ENCODE data around the gene EFCAB11. TPM values are rescaled to one million over a fixed set of nuclear protein-coding genes. Genes with fewer than 3 reads are reported as not detected.

Gene EFCAB11
- total and polyA plus RNA-seq, 9 donors: 1.9 to 14.8 (median 5.2) TPM

GRCh38 chr14:89856871-89857345 is 97.6 kb downstream of the EFCAB11 start:
- Histone ChIP-seq H3K9me3 (no peaks in the 10 kb centered on the region), H3K36me3 (no peaks in the 10 kb centered on the region), H3K27me3 (no peaks in the 10 kb centered on the region), H3K27ac (no peak overlapping the region), H3K4me1 (ENCODE audit: insufficient read depth) (peaks cover 1% of the 10 kb centered on the region), H3K4me3 (no peak overlapping the region)
- TF ChIP-seq CTCF (IDR thresholded peaks at IDR 0.05): no peak
- intact Hi-C loops (cut with DNase I): no loop called here
- WGBS, 3 donors: 98 to 100% (median 100%) methylated on average over 1 of the region's 1 CpG
- DNase-seq: no peak

- DNase-seq: no peak
- Histone ChIP-seq H3K27ac (no peak overlapping the region), H3K27me3 (no peaks in the 10 kb centered on the region), H3K9me3 (no peaks in the 10 kb centered on the region), H3K4me3 (no peak overlapping the region), H3K4me1 (ENCODE audit: insufficient read depth) (peaks cover 1% of the 10 kb centered on the region), H3K36me3 (no peaks in the 10 kb centered on the region)
- WGBS, 3 donors: 78 to 80% (median 78%) methylated on average over 8 of the region's 8 CpGs
- intact Hi-C loops (cut with DNase I): no loop called here
- no peak for TF ChIP-seq EP300 (IDR thresholded peaks at IDR 0.05)
- no peak for TF ChIP-seq CTCF (IDR thresholded peaks at IDR 0.05)
- no peak for TF ChIP-seq POLR2A (IDR thresholded peaks at IDR 0.05)
Measured at GRCh38 chr14:89855961-89856656, 98.4 kb downstream of the EFCAB11 start.

GRCh38 chr14:89853936-89854693 is 100.4 kb downstream of the EFCAB11 start:
- WGBS, 3 donors: 78 to 85% (median 79%) methylated on average over 8 of the region's 8 CpGs
- Histone ChIP-seq H3K4me1 (ENCODE audit: insufficient read depth) (peaks cover 1% of the 10 kb centered on the region), H3K9me3 (no peaks in the 10 kb centered on the region), H3K27ac (no peak overlapping the region), H3K36me3 (no peaks in the 10 kb centered on the region), H3K27me3 (no peaks in the 10 kb centered on the region), H3K4me3 (no peak overlapping the region)
- DNase-seq: no peak
- TF ChIP-seq CTCF (IDR thresholded peaks at IDR 0.05) (no peak), EP300 (IDR thresholded peaks at IDR 0.05) (no peak)
- intact Hi-C loops (cut with DNase I): no loop called here

DNA sequence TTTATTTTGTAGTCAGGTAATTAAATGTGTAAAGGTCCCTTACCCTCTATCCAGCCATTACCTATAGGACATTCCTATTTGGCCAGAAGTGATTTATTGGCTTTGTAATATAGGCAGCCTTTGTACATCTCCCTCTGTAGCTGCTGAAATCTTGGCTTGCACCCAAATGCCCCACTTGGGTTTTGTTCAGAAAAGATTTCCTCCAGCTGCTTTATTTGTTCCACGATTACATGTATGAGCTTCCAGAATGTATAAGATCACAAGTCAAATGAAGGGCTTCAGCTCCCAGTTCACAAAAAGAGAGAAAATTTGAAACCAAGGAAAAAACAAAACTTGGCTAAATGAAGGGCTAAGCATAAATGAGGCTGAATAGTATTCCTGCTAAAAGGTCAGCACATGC is 103.4 kb downstream of the EFCAB11 start:
- no peaks in the 10 kb centered on the region for H3K27me3 ChIP-seq
- WGBS, 3 donors: 45 to 53% (median 45%) methylated on average over 1 of the region's 1 CpG
- TF ChIP-seq CTCF (IDR thresholded peaks at IDR 0.05) (no peak), EP300 (IDR thresholded peaks at IDR 0.05) (no peak), POLR2A (IDR thresholded peaks at IDR 0.05) (no peak)

More for the DNA sequence above, 103.4 kb downstream of the EFCAB11 start:
- H3K36me3 ChIP-seq: no peaks in the 10 kb centered on the region
- no peaks in the 10 kb centered on the region for H3K9me3 ChIP-seq
- H3K4me3 ChIP-seq: no peak overlapping the region
- no peaks in the 10 kb centered on the region for H3K4me1 ChIP-seq (ENCODE audit: insufficient read depth)
- H3K27ac ChIP-seq: no peak overlapping the region
- DNase-seq: no peak
- intact Hi-C loops (cut with DNase I): no loop called here

Data from ovary (tissue), 9 donors.